ENCODE data around the gene LYPLA2. TPM values are rescaled to one million over a fixed set of nuclear protein-coding genes. Genes with fewer than 3 reads are reported as not detected.
A peak's percentile ranks its signal among the peaks of the same experiment; 100 is the strongest.

LYPLA2 gene
- total RNA-seq, 6 experiments from 2014 or later, result 28.1 to 69.8 (median 32.6) TPM

DNA sequence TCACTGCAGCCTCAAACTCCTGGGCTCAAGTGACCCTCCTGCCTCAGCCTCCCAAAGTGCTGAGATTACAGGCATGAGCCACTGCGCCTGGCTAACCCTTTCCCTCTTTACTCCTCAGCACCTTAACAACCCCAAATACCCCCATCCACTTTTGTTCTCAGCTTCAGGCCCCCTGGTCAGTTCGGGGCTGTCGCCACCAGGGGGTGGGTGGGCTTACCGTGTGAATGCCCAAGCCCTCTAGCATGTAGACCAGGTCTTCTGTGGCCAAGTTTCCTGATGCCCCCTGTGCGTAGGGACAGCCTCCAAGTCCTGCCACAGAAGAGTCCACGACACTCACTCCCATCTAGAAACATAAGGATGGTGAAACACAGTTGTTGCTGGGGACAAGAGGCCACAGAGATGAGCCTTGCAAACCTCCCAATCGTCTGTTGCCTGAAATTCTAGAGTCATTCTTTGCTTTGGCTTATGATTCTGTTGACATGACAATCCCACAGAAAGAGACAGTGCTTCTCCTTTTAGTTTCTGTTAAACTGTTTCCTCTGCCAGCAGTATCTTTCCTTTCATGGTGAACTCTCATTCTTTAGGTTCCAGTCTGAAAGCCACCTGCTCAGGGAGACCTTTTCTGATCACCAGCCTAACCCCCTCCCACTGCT lies 13.4 kb downstream of the LYPLA2 start:
- TF ChIP-seq CTCF (IDR thresholded peaks at IDR 0.05) (no peak), POLR2A (IDR thresholded peaks at IDR 0.05) (no peak)

GRCh38 chr1:23805025-23805424 lies 14.1 kb downstream of the LYPLA2 start:
- Histone ChIP-seq H3K27me3 (no peaks in the 10 kb centered on the region), H3K36me3 (peaks cover 0 to 33% (median 8%) of the 10 kb centered on the region in 4 donors), H3K9me3 (no peaks in the 10 kb centered on the region), H3K27ac (no peak overlapping the region), H3K4me1 (peaks cover 0 to 46% (median 13%) of the 10 kb centered on the region in 4 donors), H3K4me3 (no peak overlapping the region)
- DNase-seq, result no peak
- no peak for ATAC-seq
- intact Hi-C loops (cut with DNase I), result loop anchor here in 1 of 2 donors (10.0 kb wide), 1 partner anchor 60 kb away; the partner anchor contains the start of gene FUCA1
- TF ChIP-seq CTCF (IDR thresholded peaks at IDR 0.05), result no peak
- no peak for TF ChIP-seq POLR2A (IDR thresholded peaks at IDR 0.05)
- 100% methylated on average over 2 of the region's 2 CpGs for WGBS (ENCODE audit: insufficient coverage, low coverage, low lambda C conversion rate, missing lambda C conversion rate)

More for the DNA sequence above, 13.4 kb downstream of the LYPLA2 start:
- H3K9me3 ChIP-seq, result no peaks in the 10 kb centered on the region
- no peak for ATAC-seq
- no peaks in the 10 kb centered on the region for H3K27me3 ChIP-seq
- H3K27ac ChIP-seq, result peak overlapping the region in 1 of 3 donors; percentile 38
- intact Hi-C loops (cut with DNase I), result loop anchor here in 1 of 2 donors (10.0 kb wide), 1 partner anchor 60 kb away; the partner anchor contains the start of gene FUCA1
- no peak for DNase-seq
- WGBS (ENCODE audit: insufficient coverage, low coverage, low lambda C conversion rate, missing lambda C conversion rate), result 79% methylated on average over 5 of the region's 7 CpGs
- H3K36me3 ChIP-seq, result peaks cover 0 to 33% (median 8%) of the 10 kb centered on the region in 4 donors
- no peak overlapping the region for H3K4me3 ChIP-seq
- peaks cover 0 to 44% (median 11%) of the 10 kb centered on the region in 4 donors for H3K4me1 ChIP-seq

- Histone ChIP-seq H3K36me3 (peaks cover 0 to 33% (median 8%) of the 10 kb centered on the region in 4 donors), H3K27ac (no peak overlapping the region), H3K4me3 (no peak overlapping the region), H3K9me3 (no peaks in the 10 kb centered on the region), H3K27me3 (no peaks in the 10 kb centered on the region), H3K4me1 (peaks cover 0 to 50% (median 16%) of the 10 kb centered on the region in 4 donors)
- 72% methylated on average over 6 of the region's 6 CpGs for WGBS (ENCODE audit: insufficient coverage, low coverage, low lambda C conversion rate, missing lambda C conversion rate)
- no peak for TF ChIP-seq CTCF (IDR thresholded peaks at IDR 0.05)
- TF ChIP-seq POLR2A (IDR thresholded peaks at IDR 0.05), result no peak
- ATAC-seq (no peak), DNase-seq (no peak)
- intact Hi-C loops (cut with DNase I), result loop anchor here in 1 of 2 donors (10.0 kb wide), 1 partner anchor 59 kb away; the partner anchor contains the start of gene FUCA1
These were observed 15.3 kb downstream of the LYPLA2 start for GRCh38 chr1:23806280-23806679.

GRCh38 chr1:23807453-23807852 lies 16.5 kb downstream of the LYPLA2 start:
- Histone ChIP-seq H3K27me3 (no peaks in the 10 kb centered on the region), H3K4me1 (peaks cover 0 to 38% (median 13%) of the 10 kb centered on the region in 4 donors), H3K27ac (peak overlapping the region in 1 of 3 donors; percentile 5), H3K36me3 (peaks cover 0 to 40% (median 8%) of the 10 kb centered on the region in 4 donors), H3K9me3 (no peaks in the 10 kb centered on the region), H3K4me3 (no peak overlapping the region)
- ATAC-seq (no peak), DNase-seq (no peak)
- intact Hi-C loops (cut with DNase I), result loop anchor here in 1 of 2 donors (10.0 kb wide), 1 partner anchor 57 kb away; the partner anchor contains the start of gene FUCA1
- TF ChIP-seq CTCF (IDR thresholded peaks at IDR 0.05), result no peak
- TF ChIP-seq POLR2A (IDR thresholded peaks at IDR 0.05), result no peak
- 70% methylated on average over 3 of the region's 3 CpGs for WGBS (ENCODE audit: insufficient coverage, low coverage, low lambda C conversion rate, missing lambda C conversion rate)

Data from right lobe of liver (tissue), 6 donors.